Caco-2 (cell line): ENCODE data around the gene CREB5. TPM values are rescaled to one million over a fixed set of nuclear protein-coding genes. Genes with fewer than 3 reads are reported as not detected.

Experiments used
- BruUV-seq: library from RNA; stranded (reverse); fragments of 400-500 nt; replicated peaks from 2 replicates; lab custom pipeline; 2021; lab: Mats Ljungman, UMichigan
- CTCF ChIA-PET: fragments of 300-600 bp; sonication (Branson Sonifier 250); formaldehyde crosslinking; loops from one replicate; lab custom pipeline; 2022; ENCODE audit warnings: antibody characterized with exemption; lab: Charles Lee
- POLR2A ChIA-PET: fragments of 300-600 bp; sonication (Branson Sonifier 250); formaldehyde crosslinking; loops from one replicate; lab custom pipeline; 2022; ENCODE audit warnings: antibody characterized with exemption; lab: Charles Lee
- DNase-seq, 2 experiments: peaks; one replicate each; pipeline versions ENCODE4 v3.0.0 to v3.0.0-alpha.2; 2020 to 2022
- H3K27me3 ChIP-seq: replicated peaks from 2 replicates; pipeline ENCODE4 v1.6.0; 2011; ENCODE audit warnings: low read length; ENCODE audit not compliant: control insufficient read depth, insufficient read depth
- H3K36me3 ChIP-seq: 2 replicates; pipeline ENCODE4 v1.5.1; 2011; ENCODE audit warnings: low read length; ENCODE audit not compliant: control insufficient read depth, insufficient read depth
- H3K4me1 ChIP-seq: fragments of 250-450 bp; sonication (Bioruptor Pico); 2 replicates; pipeline ENCODE4 v1.5.1; 2020; ENCODE audit warnings: mild to moderate bottlenecking
- H3K4me3 ChIP-seq: 2 replicates; pipeline ENCODE4 v1.5.1; 2011; ENCODE audit warnings: low read depth, mild to moderate bottlenecking, control low read depth, low read length
- H3K9me3 ChIP-seq: fragments of 250-450 bp; sonication (Bioruptor Pico); 2 replicates; pipeline ENCODE4 v1.5.1; 2020; ENCODE audit warnings: mild to moderate bottlenecking, moderate library complexity
- H3K27ac Mint-ChIP-seq: one replicate; pipeline ENCODE4 v1.8.0; 2022; ENCODE audit warnings: mixed read lengths; ENCODE audit not compliant: unreplicated experiment
- H3K27me3 Mint-ChIP-seq: one replicate; pipeline ENCODE4 v1.8.0; 2022; ENCODE audit warnings: mixed read lengths; ENCODE audit not compliant: insufficient read depth, unreplicated experiment
- H3K36me3 Mint-ChIP-seq: one replicate; pipeline ENCODE4 v1.8.0; 2022; ENCODE audit warnings: mild to moderate bottlenecking, mixed read lengths; ENCODE audit not compliant: insufficient read depth, unreplicated experiment
- H3K4me1 Mint-ChIP-seq: one replicate; pipeline ENCODE4 v1.8.0; 2022; ENCODE audit warnings: low read depth, mixed read lengths; ENCODE audit not compliant: unreplicated experiment
- H3K4me3 Mint-ChIP-seq: one replicate; pipeline ENCODE4 v1.8.0; 2022; ENCODE audit warnings: mild to moderate bottlenecking, moderate library complexity, mixed read lengths; ENCODE audit not compliant: unreplicated experiment
- H3K9me3 Mint-ChIP-seq: one replicate; pipeline ENCODE4 v1.8.0; 2022; ENCODE audit warnings: mixed read lengths; ENCODE audit not compliant: unreplicated experiment
- intact Hi-C: fragments of 100-400 bp; cut with micrococcal nuclease; formaldehyde crosslinking; loops from one replicate; pipeline ENCODE4 v1.10.0; 2022; ENCODE audit not compliant: unreplicated experiment
- total RNA-seq: library from RNA; stranded (reverse); gene quantifications from 2 replicates; pipeline ENCODE4 v1.2.3, GENCODE V29; 2022
- TF ChIP-seq, protein P1 (sequence below), 2 experiments: fragments of 200-600 bp in 1 of 2; IDR thresholded peaks; 1 replicate in 1 of 2; 2 replicates in 1 of 2; pipeline versions ENCODE4 v1.5.1 to v1.8.0; 2011 to 2022; ENCODE audit warnings: antibody characterized with exemption in 1 of 2, control low read depth in 1 of 2, inconsistent platforms in 1 of 2, low read depth in 1 of 2, low read length in 1 of 2, mild to moderate bottlenecking in 1 of 2, moderate library complexity in 1 of 2; ENCODE audit not compliant: insufficient read depth in 1 of 2, severe bottlenecking in 1 of 2, unreplicated experiment in 1 of 2

Gene CREB5
- total RNA-seq, 1 experiment from 2014 or later = 9.1 TPM

- H3K4me3 ChIP-seq = no peak overlapping the region
- no peaks in the 10 kb centered on the region for H3K9me3 Mint-ChIP-seq
- no TSS peak for BruUV-seq
- POLR2A ChIA-PET = no interaction called here
- H3K36me3 ChIP-seq = no peaks in the 10 kb centered on the region
- no peaks in the 10 kb centered on the region for H3K27me3 Mint-ChIP-seq
- CTCF ChIA-PET = no interaction called here
- no peaks in the 10 kb centered on the region for H3K36me3 Mint-ChIP-seq
- H3K4me3 Mint-ChIP-seq = no peak overlapping the region
- no peaks in the 10 kb centered on the region for H3K4me1 Mint-ChIP-seq
- DNase-seq = no peak
- no peak overlapping the region for H3K27ac Mint-ChIP-seq
- H3K9me3 ChIP-seq = no peaks in the 10 kb centered on the region
- no peaks in the 10 kb centered on the region; the same call in 1 of the 2 replicates for H3K27me3 ChIP-seq
- intact Hi-C loops = no loop called here
- H3K4me1 ChIP-seq = no peaks in the 10 kb centered on the region
- TF ChIP-seq, protein P1, sequence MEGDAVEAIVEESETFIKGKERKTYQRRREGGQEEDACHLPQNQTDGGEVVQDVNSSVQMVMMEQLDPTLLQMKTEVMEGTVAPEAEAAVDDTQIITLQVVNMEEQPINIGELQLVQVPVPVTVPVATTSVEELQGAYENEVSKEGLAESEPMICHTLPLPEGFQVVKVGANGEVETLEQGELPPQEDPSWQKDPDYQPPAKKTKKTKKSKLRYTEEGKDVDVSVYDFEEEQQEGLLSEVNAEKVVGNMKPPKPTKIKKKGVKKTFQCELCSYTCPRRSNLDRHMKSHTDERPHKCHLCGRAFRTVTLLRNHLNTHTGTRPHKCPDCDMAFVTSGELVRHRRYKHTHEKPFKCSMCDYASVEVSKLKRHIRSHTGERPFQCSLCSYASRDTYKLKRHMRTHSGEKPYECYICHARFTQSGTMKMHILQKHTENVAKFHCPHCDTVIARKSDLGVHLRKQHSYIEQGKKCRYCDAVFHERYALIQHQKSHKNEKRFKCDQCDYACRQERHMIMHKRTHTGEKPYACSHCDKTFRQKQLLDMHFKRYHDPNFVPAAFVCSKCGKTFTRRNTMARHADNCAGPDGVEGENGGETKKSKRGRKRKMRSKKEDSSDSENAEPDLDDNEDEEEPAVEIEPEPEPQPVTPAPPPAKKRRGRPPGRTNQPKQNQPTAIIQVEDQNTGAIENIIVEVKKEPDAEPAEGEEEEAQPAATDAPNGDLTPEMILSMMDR (IDR thresholded peaks at IDR 0.05; ENCODE audit: insufficient read depth in 1 of 2, low read depth in 1 of 2, low read length in 1 of 2, severe bottlenecking in 1 of 2, unreplicated experiment in 1 of 2) = no peak
Observed at GRCh38 chr7:28747404-28747803, 335.1 kb downstream of the CREB5 start.

DNA sequence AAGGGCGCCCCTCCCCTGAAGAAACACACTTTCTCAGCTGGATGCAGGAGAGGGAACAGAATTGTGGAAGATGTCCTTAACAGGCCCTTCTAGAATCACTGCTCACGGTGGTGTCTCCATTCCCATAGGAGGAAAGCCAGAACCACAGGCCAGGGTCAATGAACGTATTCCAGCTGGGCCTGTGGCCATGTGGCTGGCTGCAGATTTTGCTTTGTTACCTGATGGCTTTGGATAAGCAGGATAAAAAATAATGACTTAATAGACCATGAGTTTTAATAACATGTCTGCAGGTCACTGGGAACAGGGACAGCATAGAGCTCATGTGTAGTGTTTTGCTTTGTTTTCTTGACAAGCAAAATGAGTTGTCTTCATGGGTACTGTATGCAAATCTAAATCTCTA is 335.5 kb downstream of the CREB5 start:
- TF ChIP-seq, protein P1 (IDR thresholded peaks at IDR 0.05; ENCODE audit: insufficient read depth in 1 of 2, low read depth in 1 of 2, low read length in 1 of 2, severe bottlenecking in 1 of 2, unreplicated experiment in 1 of 2) = no peak
- no peak overlapping the region for H3K27ac Mint-ChIP-seq
- intact Hi-C loops = no loop called here
- DNase-seq = no peak
- no TSS peak for BruUV-seq
- CTCF ChIA-PET = no interaction called here
- Histone ChIP-seq H3K9me3 (no peaks in the 10 kb centered on the region), H3K36me3 (no peaks in the 10 kb centered on the region), H3K27me3 (no peaks in the 10 kb centered on the region; the same call in 1 of the 2 replicates), H3K4me3 (no peak overlapping the region), H3K4me1 (no peaks in the 10 kb centered on the region)
- no peak overlapping the region for H3K4me3 Mint-ChIP-seq
- POLR2A ChIA-PET = no interaction called here
- H3K27me3 Mint-ChIP-seq = no peaks in the 10 kb centered on the region
- no peaks in the 10 kb centered on the region for H3K4me1 Mint-ChIP-seq
- H3K9me3 Mint-ChIP-seq = no peaks in the 10 kb centered on the region
- H3K36me3 Mint-ChIP-seq = no peaks in the 10 kb centered on the region

GRCh38 chr7:28748346-28748745 is 336.0 kb downstream of the CREB5 start:
- Mint-ChIP-seq H3K27me3 (no peaks in the 10 kb centered on the region), H3K4me3 (no peak overlapping the region), H3K36me3 (no peaks in the 10 kb centered on the region), H3K9me3 (no peaks in the 10 kb centered on the region), H3K27ac (no peak overlapping the region), H3K4me1 (no peaks in the 10 kb centered on the region)
- H3K9me3 ChIP-seq = no peaks in the 10 kb centered on the region
- no peaks in the 10 kb centered on the region; the same call in 1 of the 2 replicates for H3K27me3 ChIP-seq
- intact Hi-C loops = no loop called here
- ChIA-PET POLR2A (no interaction called here), CTCF (no interaction called here)
- BruUV-seq = no TSS peak
- TF ChIP-seq, protein P1 (IDR thresholded peaks at IDR 0.05; ENCODE audit: insufficient read depth in 1 of 2, low read depth in 1 of 2, low read length in 1 of 2, severe bottlenecking in 1 of 2, unreplicated experiment in 1 of 2) = no peak
- no peak for DNase-seq
- H3K4me1 ChIP-seq = no peaks in the 10 kb centered on the region
- H3K4me3 ChIP-seq = no peak overlapping the region
- no peaks in the 10 kb centered on the region for H3K36me3 ChIP-seq
